Daoy (cell line): ENCODE results near the gene ARHGAP21. TPM values are rescaled to one million over a fixed set of nuclear protein-coding genes. Genes with fewer than 3 reads are reported as not detected.

ENCODE experiments used
- DNase-seq: peaks from one replicate; pipeline ENCODE4 v3.0.0-alpha.2; 2015; ENCODE audit warnings: low read depth
- total RNA-seq: library from RNA; depleted of rRNA; stranded (reverse); fragments of >200 nt; shearing (Covaris generic); gene quantifications from 2 replicates; pipeline ENCODE4 v1.2.3, GENCODE V29; 2014

Gene ARHGAP21
- total RNA-seq, 1 experiment from 2014 or later = 21.1 TPM

- no peak for DNase-seq
Measured at GRCh38 chr10:24574161-24574560, 149.5 kb downstream of the ARHGAP21 start.

GRCh38 chr10:24571870-24572450 lies 151.7 kb downstream of the ARHGAP21 start:
- DNase-seq = no peak

- no peak for DNase-seq
Measured at GRCh38 chr10:24570658-24571426, 152.8 kb downstream of the ARHGAP21 start.

GRCh38 chr10:24569828-24570657 lies 153.6 kb downstream of the ARHGAP21 start:
- DNase-seq = no peak

GRCh38 chr10:24569330-24569796 lies 154.3 kb downstream of the ARHGAP21 start:
- no peak for DNase-seq

- no peak for DNase-seq
Measured at GRCh38 chr10:24568042-24568441, 155.6 kb downstream of the ARHGAP21 start.

GRCh38 chr10:24561453-24561852 lies 162.2 kb downstream of the ARHGAP21 start:
- no peak for DNase-seq

GRCh38 chr10:24556750-24557742 lies 166.6 kb downstream of the ARHGAP21 start:
- peak; percentile 46 for DNase-seq

- no peak for DNase-seq
Measured at GRCh38 chr10:24556126-24556749, 167.4 kb downstream of the ARHGAP21 start.

GRCh38 chr10:24554036-24554435 lies 169.7 kb downstream of the ARHGAP21 start:
- DNase-seq = no peak

GRCh38 chr10:24553051-24553612 lies 170.6 kb downstream of the ARHGAP21 start:
- DNase-seq = no peak

- DNase-seq = peak; percentile 41
Measured at GRCh38 chr10:24552346-24553016, 171.2 kb downstream of the ARHGAP21 start.

- no peak for DNase-seq
Measured at GRCh38 chr10:24551161-24551560, 172.5 kb downstream of the ARHGAP21 start.

GRCh38 chr10:24550680-24551079 lies 173.0 kb downstream of the ARHGAP21 start:
- no peak for DNase-seq

GRCh38 chr10:24545585-24545984 lies 178.1 kb downstream of the ARHGAP21 start:
- no peak for DNase-seq

GRCh38 chr10:24544776-24545175 lies 178.9 kb downstream of the ARHGAP21 start:
- no peak for DNase-seq

- DNase-seq = no peak
Measured at GRCh38 chr10:24542314-24543270, 181.1 kb downstream of the ARHGAP21 start.

- DNase-seq = no peak
Measured at GRCh38 chr10:24541239-24541753, 182.4 kb downstream of the ARHGAP21 start.
